Raji (cell line): ENCODE data around the gene GHRHR.

ENCODE experiments used
- POLR2A ChIP-seq: IDR thresholded peaks from 2 replicates; pipeline ENCODE4 v1.6.1; 2011; ENCODE audit warnings: low read depth, low read length, control low read depth; ENCODE audit not compliant: insufficient read depth

Gene GHRHR

DNA sequence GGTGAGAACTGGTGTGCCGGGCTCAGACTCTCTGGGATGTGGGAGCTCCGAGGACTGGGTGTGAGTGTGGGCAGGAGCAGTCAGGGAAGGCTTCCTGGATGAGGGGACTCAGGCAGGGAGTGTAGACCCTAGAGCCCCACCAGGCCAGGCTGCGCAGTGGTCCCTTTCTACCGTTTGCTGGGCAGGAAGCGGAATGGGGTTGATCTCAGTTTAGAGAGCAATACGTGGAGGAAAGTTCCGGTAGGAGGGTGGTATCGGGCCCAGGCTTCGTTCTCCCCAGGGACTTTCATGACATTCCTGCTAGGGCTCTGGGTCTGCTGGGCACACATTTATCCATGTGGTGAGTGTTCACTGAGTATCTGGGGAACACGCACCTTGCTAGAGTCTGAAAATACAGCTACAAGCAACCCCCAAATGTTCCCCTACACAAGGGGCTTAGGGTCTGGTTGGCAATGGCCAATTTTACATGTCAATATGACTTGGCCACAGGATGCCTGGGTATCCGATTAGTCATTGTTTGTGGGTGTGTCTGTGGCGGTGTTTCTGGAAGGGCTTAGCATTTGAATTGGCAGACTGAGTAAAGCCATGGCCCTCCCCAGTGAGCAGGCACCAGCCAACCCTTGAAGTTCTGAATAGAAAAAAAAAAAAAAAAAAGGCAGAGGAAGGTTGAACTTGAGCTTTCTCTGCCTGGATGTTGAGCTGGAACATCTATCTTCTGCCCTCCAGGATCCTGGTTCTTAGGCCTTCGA, 20.8 kb downstream of the GHRHR start:
- no peak for TF ChIP-seq POLR2A

DNA sequence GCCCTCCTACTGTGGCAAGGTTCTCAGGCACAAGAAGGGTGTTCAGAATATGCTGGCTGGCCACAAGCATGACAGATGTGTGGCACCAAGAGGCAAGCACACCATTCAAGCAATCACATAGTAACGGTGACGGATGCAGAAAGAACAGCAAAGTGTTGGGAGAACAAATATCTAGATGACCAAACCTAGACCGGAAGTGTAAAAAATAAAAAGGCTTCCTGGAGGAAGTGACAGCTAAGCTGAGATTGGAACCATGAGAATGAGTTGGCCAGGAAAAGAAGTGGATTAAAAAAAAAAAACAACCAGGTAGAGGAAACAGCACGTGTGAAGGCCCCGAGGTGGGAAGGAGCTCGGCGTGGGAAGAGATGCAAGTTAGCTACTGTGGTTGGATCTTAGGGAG, 22.0 kb downstream of the GHRHR start:
- no peak for TF ChIP-seq POLR2A

DNA sequence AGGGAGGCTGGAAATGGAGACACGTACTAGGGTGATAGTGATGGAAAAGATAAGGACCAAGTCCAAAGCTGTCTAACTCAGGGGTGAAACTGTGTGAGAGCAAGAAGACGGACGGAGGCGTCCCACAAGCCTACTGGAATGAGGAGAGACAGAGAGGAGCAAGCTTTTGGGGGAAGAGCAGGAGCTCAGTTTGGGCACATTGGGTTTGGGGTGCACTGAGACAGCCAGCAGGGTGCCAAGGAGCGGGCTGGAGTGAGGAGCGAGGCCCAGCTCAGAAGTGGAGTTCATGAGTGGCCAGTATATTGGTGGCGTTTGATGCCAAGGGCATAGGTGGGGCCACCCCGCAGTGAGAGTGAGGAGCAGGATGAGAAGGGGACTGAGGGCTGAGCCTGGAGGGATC, 22.6 kb downstream of the GHRHR start:
- no peak for TF ChIP-seq POLR2A

DNA sequence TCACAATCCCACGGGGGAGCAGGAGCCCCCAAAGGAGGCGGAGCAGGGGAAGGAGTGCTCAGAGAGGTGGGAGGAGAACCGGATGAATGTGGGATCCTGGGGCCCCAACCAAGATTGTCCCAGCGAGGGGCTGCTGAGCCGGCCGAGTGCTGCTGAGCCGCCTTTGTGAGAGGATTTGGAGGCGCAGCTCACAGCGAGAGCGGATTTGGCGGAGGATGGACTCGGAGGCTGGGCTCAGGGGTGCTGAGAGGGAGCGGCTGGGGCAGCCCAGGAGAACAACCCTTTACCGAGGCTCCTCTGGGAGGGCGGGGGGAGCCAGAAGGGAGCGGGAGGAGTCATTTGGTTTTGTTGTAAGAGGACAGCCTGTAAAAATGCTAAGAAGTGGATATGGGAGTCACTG, 23.0 kb downstream of the GHRHR start:
- no peak for TF ChIP-seq POLR2A

DNA sequence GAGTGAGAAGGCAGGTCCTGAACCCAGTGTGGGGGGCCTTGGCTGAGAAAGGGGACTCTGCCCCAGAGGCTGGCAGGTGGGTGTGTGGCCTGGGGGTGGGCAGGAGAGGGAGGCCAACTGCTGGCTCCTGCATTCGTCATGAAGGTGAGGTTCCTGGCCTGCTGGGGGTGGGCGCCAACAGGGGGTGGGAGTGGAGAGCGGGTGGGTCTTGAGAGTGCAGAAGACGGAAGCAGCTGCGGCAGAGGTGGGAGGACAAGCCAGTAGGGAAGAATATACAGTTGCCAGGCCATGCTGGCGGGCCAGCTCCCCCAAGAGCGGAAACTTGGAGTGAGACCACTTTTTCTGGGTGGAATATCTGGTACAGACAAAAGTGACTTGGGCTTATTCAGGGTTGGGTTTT, 23.4 kb downstream of the GHRHR start:
- TF ChIP-seq POLR2A, result no peak

DNA sequence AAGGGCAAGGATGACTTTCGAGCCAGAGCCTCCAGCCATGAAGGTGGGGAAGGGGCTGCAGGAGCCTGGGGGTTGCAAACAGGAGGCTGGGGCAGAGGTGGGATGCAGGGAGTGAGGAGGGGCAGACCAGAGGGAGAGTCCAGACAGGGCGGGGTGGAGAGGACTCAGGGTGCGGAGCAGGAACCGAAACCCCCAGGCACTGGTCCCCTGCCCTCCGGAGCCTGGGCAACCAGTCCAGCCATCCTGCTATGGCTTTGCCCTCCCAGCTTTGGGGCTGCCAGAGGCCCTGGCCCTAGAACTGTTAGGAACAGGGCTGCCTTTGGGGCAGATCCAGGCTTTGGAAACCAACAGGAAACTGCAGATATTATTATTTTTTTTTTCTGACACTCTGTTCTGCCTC, 24.2 kb downstream of the GHRHR start:
- TF ChIP-seq POLR2A, result no peak

DNA sequence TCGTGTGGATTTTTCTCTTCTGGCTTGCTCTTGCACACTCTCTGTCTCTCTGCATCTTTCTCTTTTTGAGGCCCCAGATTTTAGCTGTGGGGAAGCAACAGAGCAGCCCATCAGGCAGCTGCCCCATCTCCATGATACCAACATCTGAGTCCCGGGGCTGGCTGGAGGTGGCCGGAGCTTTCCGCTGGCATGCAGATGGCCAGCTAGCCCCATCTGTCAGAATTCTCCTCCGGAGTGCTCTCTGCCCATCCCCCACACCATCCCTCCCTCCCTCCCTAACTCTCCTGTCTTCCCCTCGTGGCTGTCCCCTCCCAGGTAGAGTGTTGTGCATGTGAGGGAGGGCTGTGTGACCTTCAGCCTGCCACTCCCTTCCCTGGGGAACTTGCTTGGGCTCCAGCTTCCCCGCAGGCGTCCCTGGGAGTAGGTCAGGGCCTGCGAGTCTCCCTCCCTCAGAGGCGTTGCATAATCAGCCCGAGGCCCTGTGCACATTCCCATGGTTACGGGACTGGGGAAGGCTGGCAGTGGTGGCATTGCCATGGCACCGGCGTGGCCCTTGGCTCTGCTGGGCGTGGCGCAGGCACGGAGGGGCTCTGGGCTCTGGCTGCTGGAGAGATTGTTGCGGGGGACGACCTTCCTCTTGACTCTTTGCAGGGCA, 24.7 kb downstream of the GHRHR start:
- no peak for TF ChIP-seq POLR2A

DNA sequence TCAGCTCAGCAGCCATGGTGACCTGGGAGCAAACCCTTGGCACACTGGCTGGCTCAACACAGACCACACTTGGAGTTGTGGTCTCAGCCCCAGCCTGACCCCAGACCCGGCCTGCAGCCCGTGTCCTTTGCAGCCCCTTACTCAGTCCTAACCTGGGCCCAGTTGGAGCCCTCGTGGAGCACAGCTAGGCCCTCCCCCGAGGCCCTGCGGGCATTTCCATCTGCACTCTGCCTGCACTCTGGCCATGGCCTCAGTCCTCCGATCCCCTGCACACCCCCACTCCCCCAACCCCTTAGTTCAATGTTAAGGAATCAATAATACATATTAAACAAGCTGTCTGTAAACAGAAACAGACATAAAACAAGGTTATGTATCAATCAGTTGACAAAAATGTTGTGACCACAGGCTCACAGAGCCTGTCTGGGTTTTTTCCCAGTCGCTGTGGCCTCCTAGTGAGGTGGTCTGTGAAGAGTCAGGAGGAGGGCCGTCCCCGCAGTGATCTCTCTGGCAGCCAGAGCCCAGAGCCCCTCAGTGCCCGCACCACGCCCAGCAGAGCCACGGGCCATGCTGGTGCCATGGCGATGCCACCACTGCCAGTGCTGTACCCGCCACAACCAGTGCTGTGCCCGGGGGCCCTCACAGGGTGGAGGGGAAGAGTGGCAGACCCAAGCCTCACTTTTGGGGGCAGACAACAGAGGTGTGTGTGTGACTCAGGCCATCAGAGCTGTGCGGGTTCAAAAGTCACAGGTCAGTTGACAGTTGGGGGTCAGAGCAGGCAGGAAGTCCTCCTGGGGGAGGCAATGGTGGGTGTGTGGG, 25.5 kb downstream of the GHRHR start:
- no peak for TF ChIP-seq POLR2A

DNA sequence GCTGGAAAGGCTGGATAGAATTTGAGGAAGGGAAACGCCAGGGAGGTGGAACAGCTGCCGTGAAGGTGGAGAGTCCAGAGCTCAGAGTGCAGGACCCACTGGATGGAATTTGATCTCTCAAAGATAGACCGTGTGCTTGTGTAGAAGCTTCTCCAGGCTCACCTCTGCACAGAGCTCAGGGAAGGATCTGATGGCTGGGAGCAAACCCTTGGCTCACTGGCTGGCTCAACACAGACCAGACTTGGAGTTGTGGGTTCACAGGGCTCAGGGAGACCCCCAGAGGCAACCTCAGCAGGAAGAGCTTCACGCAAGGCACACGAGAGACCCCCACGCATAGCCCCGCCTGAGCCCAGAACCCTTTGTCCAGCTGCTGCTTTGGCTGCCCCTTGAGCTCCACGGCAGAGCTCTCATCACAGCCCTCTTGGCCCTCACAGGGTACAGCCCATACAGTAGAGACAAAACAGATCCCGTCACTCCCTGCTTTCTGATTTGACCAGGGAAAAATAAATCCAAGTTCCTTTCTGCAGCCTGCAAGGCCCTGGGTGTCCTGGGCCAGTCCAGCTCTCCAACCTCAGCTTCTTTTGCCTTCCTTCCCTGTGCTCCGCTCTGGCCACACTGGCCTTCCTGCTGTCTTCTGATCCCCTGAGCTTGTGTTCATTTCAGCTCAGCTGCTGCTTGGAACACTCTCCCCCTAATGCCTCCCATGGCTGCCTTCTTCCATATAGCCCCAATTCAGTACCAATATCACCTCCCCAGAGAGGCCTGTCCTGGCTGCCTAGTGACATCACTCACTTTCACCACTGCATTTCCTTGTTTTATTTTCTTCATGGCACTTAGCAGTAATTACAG, 26.3 kb downstream of the GHRHR start:
- TF ChIP-seq POLR2A, result no peak

DNA sequence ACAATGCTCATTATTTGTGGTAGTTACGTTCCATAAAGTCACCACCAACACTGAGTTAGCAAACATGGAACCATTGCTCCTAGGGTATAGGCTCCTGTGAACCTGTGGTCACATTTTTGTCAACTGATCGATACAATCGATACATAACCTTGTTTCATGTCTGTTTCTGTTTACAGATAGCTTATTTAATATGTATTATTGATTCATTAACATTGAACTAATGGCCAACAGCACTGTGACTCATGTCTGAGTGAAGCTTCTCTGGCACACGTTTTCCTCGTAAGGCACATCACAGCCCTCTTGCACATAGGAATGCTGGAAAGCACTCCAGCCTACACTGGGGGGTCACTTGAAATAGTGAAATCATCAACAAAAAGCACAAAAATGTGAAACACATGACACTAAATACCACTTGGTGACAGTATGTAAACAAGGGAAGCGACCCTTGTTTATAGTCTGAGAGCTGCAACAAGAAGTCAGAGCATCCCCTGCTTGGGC, 27.0 kb downstream of the GHRHR start:
- TF ChIP-seq POLR2A, result no peak

DNA sequence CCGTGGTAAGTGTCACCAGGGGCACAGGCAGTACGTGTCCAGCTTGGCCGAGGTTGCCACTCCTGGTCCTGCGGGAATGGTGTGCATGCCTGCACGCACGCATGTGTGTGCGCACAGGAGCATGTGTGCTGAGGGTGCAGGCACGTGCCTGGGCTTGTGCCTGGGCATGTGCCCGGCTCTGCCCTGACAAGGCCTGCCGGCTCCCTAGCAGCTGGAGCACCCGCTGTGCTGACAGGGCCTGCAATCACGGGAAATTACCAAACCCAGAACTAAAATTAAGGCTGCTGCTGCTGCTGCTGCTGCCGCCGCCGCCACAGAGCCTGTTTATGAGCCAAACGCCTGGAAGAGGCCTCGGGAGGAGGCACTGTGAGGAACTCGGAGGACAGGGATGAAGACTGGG, 28.7 kb downstream of the GHRHR start:
- no peak for TF ChIP-seq POLR2A

DNA sequence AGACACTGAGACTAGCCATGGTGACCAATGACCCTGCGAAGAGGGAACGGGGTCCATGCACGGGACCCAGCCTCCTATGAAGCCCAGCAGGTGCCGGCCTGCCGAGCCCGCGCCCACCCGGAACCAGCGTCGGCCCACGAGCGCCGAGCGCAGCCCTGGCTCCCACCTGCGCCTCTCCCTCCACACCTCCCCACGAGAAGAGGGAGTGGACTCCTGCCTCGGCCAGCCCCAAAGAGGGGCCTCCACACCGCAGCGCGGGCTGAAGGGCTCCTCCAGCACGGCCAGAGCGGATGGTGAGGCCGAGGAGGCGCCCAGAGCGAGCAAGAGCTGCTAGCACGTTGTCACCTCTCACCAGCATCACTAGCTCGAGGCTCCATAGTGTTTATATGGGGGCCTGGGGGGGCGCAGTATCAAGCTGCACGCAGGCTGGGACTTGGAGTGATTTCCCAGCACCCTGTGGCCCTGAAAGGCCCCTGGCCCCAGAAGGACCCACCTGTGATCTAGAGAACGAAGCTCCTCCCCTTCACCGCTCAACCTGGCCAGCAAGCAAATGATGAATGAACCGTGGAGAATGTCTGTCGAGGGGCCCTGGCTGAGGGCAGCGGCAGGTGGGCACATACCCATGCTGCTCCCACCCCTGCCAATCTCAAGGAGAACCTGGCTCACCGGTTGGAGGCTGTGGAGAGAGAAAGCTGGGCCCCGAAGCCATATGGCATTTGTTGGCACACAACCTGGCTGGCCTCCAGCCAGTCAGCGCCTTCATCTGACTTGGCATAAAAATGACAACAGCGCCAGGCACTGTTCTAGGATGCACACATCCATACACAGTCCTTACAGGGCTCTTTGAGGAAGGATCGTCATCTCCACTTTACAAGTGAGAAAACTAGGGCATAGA, 30.7 kb downstream of the GHRHR start:
- TF ChIP-seq POLR2A, result no peak

DNA sequence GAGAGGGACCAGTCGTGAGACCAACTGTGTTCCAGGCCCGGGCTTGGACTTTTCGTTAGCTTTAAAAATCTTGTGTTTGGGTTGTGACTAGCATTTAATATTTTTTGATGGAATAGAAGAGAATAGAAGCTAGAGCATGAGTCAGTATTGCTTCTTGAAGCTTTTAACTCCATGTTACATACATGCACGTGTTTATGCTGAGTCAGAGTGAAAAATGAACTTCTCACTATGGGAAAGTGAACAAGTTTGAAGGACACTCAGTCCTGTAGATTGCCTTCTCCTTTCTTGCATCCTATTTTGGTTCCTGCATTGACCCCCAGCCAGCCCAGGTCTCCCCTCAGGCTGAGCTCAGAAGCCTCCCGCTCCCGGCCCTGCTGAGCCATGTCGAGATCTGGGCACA, 31.8 kb downstream of the GHRHR start:
- TF ChIP-seq POLR2A, result no peak

DNA sequence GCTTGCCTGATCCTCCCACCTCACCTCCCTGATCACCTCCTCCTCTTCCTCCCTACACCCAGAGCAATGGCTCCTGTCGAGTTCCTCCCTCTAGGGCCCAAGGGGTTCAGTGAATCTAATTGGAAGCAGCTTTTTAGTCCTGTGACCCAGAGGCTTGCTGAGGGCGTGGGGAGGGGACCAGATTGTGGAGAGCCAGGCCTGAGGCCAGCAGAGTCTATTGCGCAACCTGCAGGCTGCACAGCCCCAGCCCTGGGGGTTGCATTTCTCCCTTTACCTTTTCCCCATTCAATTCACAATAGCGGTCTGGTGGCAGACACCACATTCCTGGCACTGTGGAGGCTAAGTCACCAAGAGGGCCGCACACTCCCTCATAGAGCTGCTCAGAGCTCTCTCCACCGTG, 32.5 kb downstream of the GHRHR start:
- no peak for TF ChIP-seq POLR2A
